Suppressor macrophage treated with lipopolysaccharide for 4 hours (primary cell): ENCODE measurements around the gene SETD3.
A peak's percentile ranks its signal among the peaks of the same experiment; 100 is the strongest.

ENCODE experiments used
- DNase-seq: peaks from one replicate; pipeline ENCODE4 v3.0.0-alpha.2; 2020

The SETD3 gene

DNA sequence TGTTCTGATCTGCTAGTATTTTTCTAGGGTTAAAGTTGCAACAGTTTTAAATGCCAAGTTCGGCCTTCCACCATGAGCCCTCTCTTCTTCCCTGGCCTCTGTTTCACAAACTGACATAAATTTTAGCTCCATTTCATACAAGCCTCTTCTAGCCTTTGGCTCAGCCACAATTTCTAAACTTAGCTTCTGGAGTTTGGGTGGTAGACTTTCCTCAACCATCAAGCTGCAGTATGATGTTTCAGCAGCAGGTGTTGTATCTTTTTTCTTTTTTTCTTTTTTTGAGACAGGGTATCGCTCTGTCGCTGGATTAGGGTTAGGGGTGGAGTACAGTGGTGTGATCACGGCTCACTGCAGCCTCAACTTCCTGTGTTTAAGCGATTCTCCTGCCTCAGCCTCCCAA is 29.4 kb downstream of the SETD3 start:
- no peak for DNase-seq

DNA sequence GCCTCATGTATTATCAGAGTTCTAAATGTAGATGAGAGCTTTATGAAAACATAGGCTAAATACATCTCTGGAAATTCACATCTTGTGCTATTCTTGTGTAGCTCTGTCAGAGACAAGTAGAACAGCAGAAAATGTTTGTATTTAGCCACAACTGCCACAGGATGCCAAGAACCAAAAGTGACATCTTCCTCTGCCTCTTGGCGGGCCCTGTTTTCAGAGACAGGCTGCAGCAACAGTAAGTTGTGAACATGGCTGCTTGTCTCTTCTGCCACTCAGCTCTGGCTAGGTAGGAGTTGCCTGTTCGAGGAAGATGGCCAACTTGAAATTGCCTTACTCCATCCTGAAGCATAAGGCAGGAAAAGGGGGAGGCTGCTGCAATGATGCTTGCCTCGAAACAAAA is 30.4 kb downstream of the SETD3 start:
- no peak for DNase-seq

DNA sequence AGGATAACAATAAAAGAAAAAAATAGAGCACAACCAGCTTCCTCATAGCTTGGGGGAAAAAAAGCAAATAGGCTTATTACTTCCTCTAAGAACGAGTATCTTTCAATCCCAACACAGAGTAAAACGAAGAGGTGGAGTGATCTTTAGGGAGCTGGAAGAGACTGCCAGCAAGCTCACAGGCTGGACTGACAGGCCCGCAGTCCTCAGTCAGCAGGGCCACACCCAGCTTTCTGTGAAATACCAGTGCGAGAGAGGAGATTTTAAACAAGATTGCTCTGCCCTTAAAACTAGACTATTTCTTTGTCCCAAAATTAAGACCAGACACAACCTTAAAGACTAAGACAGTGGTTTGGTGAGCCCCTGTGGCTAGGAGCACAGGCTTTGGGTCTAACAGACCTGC is 32.9 kb downstream of the SETD3 start:
- DNase-seq, result no peak

- DNase-seq, result no peak
Measured at GRCh38 chr14:99445931-99446330, 34.7 kb downstream of the SETD3 start.

DNA sequence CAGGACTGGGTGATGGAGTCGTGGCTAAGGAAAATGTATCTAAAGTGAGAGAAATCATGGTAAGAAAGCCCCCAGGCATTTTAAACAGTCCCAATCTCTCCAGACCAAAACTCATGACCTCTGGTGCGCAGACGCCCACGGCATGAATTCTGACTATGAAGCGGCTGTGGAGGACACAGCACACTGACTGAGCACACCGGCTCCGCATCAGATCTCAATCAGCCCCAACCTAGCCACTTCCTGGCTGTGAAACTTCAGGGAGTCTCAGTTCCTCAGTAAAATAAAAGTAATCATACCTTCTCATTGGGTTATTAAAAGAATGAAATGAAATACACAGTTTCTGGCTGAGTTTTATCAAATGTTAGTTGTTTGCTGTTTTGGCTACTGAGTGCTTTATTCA is 38.7 kb downstream of the SETD3 start:
- no peak for DNase-seq

- no peak for DNase-seq
Measured at GRCh38 chr14:99441157-99441870, 39.3 kb downstream of the SETD3 start.

GRCh38 chr14:99440278-99440677 is 40.4 kb downstream of the SETD3 start:
- no peak for DNase-seq

DNA sequence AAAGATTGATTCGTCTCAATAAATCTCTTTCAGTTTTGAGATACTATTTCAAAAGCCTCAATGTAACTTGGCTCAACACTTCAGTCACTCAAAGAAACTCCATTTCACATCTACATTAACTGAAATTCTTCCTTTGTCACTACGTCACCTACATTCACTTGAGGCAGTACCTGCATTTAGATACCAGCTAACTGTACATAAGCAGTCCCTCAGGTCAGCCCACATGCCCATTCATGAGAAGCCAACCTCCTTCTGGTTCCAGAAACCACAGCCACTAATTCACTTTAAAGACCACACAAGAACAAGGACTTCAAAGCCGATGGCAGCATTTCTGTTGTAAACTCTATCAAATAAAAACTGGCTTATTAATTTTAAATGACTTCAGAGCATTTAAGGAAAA is 43.0 kb downstream of the SETD3 start:
- no peak for DNase-seq

- DNase-seq, result peak; percentile 13
Measured at GRCh38 chr14:99436247-99437180, 44.1 kb downstream of the SETD3 start.

GRCh38 chr14:99435327-99435726 is 45.3 kb downstream of the SETD3 start:
- no peak for DNase-seq

DNA sequence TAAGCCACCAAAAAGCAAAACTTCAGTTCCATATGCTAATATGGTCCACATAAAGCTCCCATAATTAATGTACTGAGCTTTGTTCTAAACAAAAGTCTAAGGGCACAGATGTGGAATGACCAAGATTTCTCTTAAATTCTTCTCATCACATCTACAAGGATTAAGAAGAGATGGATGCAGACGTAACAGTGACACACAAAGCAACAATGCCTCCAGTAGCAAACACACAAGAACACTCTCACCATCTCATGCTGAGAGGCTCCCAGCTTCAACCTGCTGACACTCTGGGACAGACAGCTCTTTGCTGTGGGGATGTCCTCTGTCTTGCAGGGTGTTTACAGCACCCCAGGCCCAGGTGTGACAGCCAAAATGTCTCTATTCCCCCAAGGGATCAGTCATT is 48.2 kb downstream of the SETD3 start:
- no peak for DNase-seq

GRCh38 chr14:99431986-99432385 is 48.7 kb downstream of the SETD3 start:
- DNase-seq, result no peak

GRCh38 chr14:99430491-99430890 is 50.2 kb downstream of the SETD3 start:
- no peak for DNase-seq

DNA sequence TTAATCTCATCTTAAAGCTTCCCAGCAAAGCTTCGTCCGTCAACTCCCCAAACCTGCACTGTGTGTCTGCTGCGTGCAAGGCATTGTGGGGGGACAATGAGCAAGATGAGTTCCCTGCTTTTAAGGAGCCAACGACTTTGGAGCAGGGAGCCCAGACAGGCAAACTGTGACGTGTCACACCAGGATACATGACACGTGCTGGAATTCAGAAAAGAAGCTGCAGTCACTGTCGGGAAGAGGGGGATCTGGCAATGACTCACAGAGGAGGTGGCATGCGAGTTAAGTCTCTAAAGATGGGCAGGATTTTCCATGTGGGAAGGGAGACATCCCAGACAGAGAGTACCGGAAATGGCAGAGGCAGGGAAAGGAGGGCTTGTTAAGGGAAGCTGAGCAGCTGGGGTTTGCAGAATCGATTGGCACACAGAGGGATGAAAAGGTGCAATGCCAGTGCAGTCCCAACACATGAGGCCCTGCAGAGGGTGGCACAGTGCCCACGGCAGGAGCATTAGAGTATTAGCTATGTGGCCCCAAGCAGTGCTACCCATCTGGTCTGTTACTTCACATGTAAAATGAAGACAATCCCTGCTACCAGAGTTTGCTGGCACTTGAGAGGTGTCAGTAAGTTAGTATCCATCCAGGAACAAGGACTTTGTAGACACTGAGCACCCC is 52.9 kb downstream of the SETD3 start:
- no peak for DNase-seq

- DNase-seq, result no peak
Measured at GRCh38 chr14:99426813-99427346, 53.8 kb downstream of the SETD3 start.

GRCh38 chr14:99426265-99426664 is 54.4 kb downstream of the SETD3 start:
- DNase-seq, result no peak

DNA sequence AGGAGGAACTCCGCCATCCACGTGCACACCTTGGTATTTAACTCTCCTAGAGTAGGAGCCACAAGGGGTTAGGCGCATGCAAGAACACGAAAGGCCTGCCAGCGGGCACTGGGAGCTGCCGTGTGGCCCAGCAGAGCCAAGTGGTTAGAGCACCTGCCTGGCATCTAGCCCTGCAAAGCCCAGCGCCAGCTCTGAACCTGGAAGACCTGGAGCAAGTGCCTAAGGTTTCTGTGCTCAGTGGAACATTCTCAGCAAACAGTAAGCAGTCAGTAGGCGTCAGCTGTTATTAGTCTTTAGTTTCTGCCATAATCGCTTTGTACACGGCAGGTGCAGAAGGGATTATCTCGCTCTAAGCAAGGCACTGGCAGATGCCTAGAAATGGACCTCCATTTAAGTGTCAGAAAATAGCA is 55.4 kb downstream of the SETD3 start:
- no peak for DNase-seq

GRCh38 chr14:99424306-99424877 is 56.3 kb downstream of the SETD3 start:
- DNase-seq, result no peak

DNA sequence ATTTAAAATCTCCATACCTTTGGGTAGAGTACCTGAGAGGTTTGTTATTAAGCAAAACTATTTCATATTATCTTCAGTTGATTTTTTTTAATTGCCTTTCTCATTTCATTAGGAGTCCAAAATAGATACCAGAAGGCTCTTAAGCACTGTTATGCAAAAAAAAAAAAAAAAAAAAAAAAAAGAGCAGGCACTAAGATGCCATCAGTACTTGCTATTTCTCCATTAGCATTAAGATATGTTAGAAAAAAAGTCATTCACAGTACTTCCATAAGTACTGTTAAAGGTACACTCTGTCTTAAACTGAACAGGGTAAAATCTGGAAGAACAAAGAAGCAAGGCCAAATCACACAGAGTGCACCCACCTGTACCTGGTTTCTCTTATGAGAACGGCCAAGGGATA is 57.2 kb downstream of the SETD3 start:
- DNase-seq, result no peak

DNA sequence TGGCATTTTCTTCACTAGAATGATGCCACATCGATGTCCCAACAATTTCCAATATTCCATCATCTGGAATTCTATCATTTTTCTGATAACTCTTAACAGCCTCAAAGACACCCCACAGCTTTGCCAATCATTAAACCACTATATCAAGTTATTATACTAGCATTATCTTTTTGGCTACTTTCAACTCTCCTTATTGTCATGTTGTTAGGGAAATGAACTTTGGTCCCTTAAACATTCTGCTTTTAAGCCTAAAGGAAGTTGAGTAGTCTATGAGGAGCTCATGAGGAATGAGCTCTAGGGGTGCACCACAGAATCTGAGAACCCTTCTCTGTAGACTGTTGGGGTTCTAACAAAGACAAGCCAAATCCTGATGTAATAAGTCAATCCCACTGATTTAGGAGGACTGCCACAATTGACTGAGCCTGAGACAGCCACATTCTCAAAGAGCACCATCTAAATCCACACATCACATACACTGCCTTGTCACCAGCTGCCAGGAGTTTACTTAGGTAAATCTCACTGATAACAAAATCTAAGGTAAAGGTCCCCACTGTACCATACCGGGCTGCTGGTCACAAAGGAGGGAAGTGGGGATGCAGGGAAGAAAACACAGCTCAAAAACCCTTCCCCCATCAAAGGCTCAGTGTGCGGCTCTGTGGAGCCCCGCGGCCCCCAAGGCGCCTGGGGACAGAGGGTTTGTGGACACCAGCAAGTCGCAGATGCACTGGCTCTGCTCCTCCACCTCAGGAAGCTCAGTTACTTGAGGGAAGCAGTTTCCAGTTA is 58.2 kb downstream of the SETD3 start:
- no peak for DNase-seq

DNA sequence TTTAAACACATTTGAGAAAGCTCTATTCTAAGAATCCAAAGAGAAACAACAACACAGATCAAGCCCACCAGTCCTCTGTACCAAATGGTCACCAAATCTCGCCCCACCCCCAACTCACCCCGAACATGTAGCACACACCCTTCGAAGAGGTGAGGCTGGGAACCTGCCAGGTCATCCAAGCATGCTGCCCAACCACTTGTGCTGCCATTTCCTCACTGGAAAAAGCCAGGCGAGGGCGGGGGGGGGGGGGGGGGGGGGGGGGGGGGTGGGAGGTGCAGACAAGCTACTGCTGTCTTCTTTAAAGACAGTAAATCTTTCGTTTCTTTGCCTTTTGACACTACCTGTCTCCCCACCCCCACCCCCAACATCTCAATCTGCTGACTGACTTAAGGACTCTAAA is 59.9 kb downstream of the SETD3 start:
- no peak for DNase-seq

- DNase-seq, result no peak
Measured at GRCh38 chr14:99419905-99420304, 60.8 kb downstream of the SETD3 start.
